ENCODE data around the gene DISC1. TPM values are rescaled to one million over a fixed set of nuclear protein-coding genes. Genes with fewer than 3 reads are reported as not detected.
"Not testable (repeated sequence)": the region's sequence is repeated elsewhere in the genome, so short reads cannot be mapped to it uniquely, and the experiment has no call there.

Gene DISC1
- total RNA-seq, 2 donors from 2014 or later = 2.3 to 7.0 TPM

- 52 to 96% methylated on average over 1 of the region's 1 CpG for WGBS, 2 donors
- TF ChIP-seq CTCF (IDR thresholded peaks at IDR 0.05) (no peak), POLR2A (IDR thresholded peaks at IDR 0.05) (no peak)
- ATAC-seq = no peak
These were observed 33.8 kb upstream of the DISC1 start for GRCh38 chr1:231592809-231593208.

GRCh38 chr1:231593264-231593663, 33.3 kb upstream of the DISC1 start:
- ATAC-seq; H3K4me3 ChIP-seq; H3K27ac ChIP-seq; H3K36me3 ChIP-seq (replicated peaks in 1 of 2; ENCODE audit: insufficient read depth in 1 of 2, low read depth in 2 of 2); intact Hi-C loops (cut with DNase I); H3K4me1 ChIP-seq; H3K27me3 ChIP-seq; DNase-seq; H3K9me3 ChIP-seq: not testable (repeated sequence)
- WGBS, 2 donors = 76 to 83% methylated on average over 1 of the region's 1 CpG

More at GRCh38 chr1:231592809-231593208, 33.8 kb upstream of the DISC1 start:
- no peak for DNase-seq
- H3K4me3 ChIP-seq = no peak overlapping the region
- no peaks in the 10 kb centered on the region for H3K36me3 ChIP-seq (replicated peaks in 1 of 2; ENCODE audit: insufficient read depth in 1 of 2, low read depth in 2 of 2)
- no peak overlapping the region for H3K27ac ChIP-seq
- no peaks in the 10 kb centered on the region for H3K4me1 ChIP-seq
- H3K27me3 ChIP-seq = no peaks in the 10 kb centered on the region
- H3K9me3 ChIP-seq = no peaks in the 10 kb centered on the region
- intact Hi-C loops (cut with DNase I) = no loop called here

- Histone ChIP-seq H3K27me3 (no peaks in the 10 kb centered on the region), H3K4me1 (no peaks in the 10 kb centered on the region), H3K9me3 (no peaks in the 10 kb centered on the region), H3K36me3 (replicated peaks in 1 of 2; ENCODE audit: insufficient read depth in 1 of 2, low read depth in 2 of 2) (no peaks in the 10 kb centered on the region), H3K27ac (no peak overlapping the region), H3K4me3 (no peak overlapping the region)
- WGBS, 2 donors = 47 to 49% methylated on average over 2 of the region's 2 CpGs
- no peak for TF ChIP-seq CTCF (IDR thresholded peaks at IDR 0.05)
- intact Hi-C loops (cut with DNase I) = no loop called here
- ATAC-seq (no peak), DNase-seq (no peak)
These were observed 32.5 kb upstream of the DISC1 start for GRCh38 chr1:231594123-231594522.

- no peaks in the 10 kb centered on the region for H3K4me1 ChIP-seq
- 69 to 77% methylated on average over 4 of the region's 4 CpGs for WGBS, 2 donors
- intact Hi-C loops (cut with DNase I) = no loop called here
- no peak for DNase-seq
- H3K27ac ChIP-seq = no peak overlapping the region
- TF ChIP-seq POLR2A (IDR thresholded peaks at IDR 0.05) = no peak
- no peak for TF ChIP-seq CTCF (IDR thresholded peaks at IDR 0.05)
- no peak overlapping the region for H3K4me3 ChIP-seq
- H3K27me3 ChIP-seq = no peaks in the 10 kb centered on the region
- no peaks in the 10 kb centered on the region for H3K9me3 ChIP-seq
- ATAC-seq = no peak
- H3K36me3 ChIP-seq (replicated peaks in 1 of 2; ENCODE audit: insufficient read depth in 1 of 2, low read depth in 2 of 2) = no peaks in the 10 kb centered on the region
These were observed 31.8 kb upstream of the DISC1 start for GRCh38 chr1:231594749-231595148.

- intact Hi-C loops (cut with DNase I) = no loop called here
These were observed 30.2 kb upstream of the DISC1 start for GRCh38 chr1:231596337-231596791.

More at GRCh38 chr1:231596337-231596791, 30.2 kb upstream of the DISC1 start:
- Histone ChIP-seq H3K27me3 (no peaks in the 10 kb centered on the region), H3K27ac (no peak overlapping the region), H3K36me3 (replicated peaks in 1 of 2; ENCODE audit: insufficient read depth in 1 of 2, low read depth in 2 of 2) (no peaks in the 10 kb centered on the region), H3K9me3 (no peaks in the 10 kb centered on the region), H3K4me3 (no peak overlapping the region), H3K4me1 (no peaks in the 10 kb centered on the region)
- ATAC-seq (no peak), DNase-seq (no peak)
- TF ChIP-seq POLR2A (IDR thresholded peaks at IDR 0.05) = no peak
- TF ChIP-seq CTCF (IDR thresholded peaks at IDR 0.05) = no peak
- WGBS, 2 donors = 34 to 38% methylated on average over 5 of the region's 5 CpGs
